OCI-LY7 (cell line): ENCODE results near the gene NKAIN2. TPM values are rescaled to one million over a fixed set of nuclear protein-coding genes. Genes with fewer than 3 reads are reported as not detected.

Experiments used
- BruUV-seq: library from RNA; stranded (reverse); fragments of 400-500 nt; replicated peaks from 2 replicates; lab custom pipeline; 2021; lab: Mats Ljungman, UMichigan
- CTCF ChIA-PET: fragments of 300-600 bp; sonication (Branson Sonifier 250); formaldehyde crosslinking; loops from one replicate; lab custom pipeline; 2022; ENCODE audit warnings: antibody characterized with exemption; ENCODE audit not compliant: unreplicated experiment; lab: Charles Lee
- POLR2A ChIA-PET: fragments of 300-600 bp; sonication (Branson Sonifier 250); formaldehyde crosslinking; loops from one replicate; lab custom pipeline; 2022; ENCODE audit warnings: antibody characterized with exemption; lab: Charles Lee
- DNase-seq: peaks from one replicate; pipeline ENCODE4 v3.0.0-alpha.2; 2015; ENCODE audit warnings: low spot score
- H2AFZ ChIP-seq: fragments of 200-600 bp; sonication (generic), shearing (Covaris generic); 2 replicates; pipeline ENCODE4 v1.6.1; 2014; ENCODE audit warnings: mild to moderate bottlenecking, antibody characterized with exemption, low read length, moderate library complexity
- H3K27ac ChIP-seq: fragments of 200-600 bp; sonication (generic); 2 replicates; pipeline ENCODE4 v1.5.1; 2014; ENCODE audit warnings: mixed run types, low read depth, mild to moderate bottlenecking, moderate library complexity, low read length, inconsistent platforms; ENCODE audit not compliant: poor library complexity, severe bottlenecking
- H3K36me3 ChIP-seq: fragments of 200-600 bp; sonication (generic); 2 replicates; pipeline ENCODE4 v1.6.1; 2014; ENCODE audit warnings: mild to moderate bottlenecking, antibody characterized with exemption, low read length, moderate library complexity, mixed read lengths; ENCODE audit not compliant: insufficient read depth
- H3K4me1 ChIP-seq: fragments of 200-600 bp; sonication (generic); 2 replicates; pipeline ENCODE4 v1.5.1; 2014; ENCODE audit warnings: mild to moderate bottlenecking, low read length; ENCODE audit not compliant: insufficient read depth, poor library complexity, severe bottlenecking
- H3K4me2 ChIP-seq: fragments of 200-600 bp; sonication (generic); 2 replicates; pipeline ENCODE4 v1.6.1; 2014; ENCODE audit warnings: mild to moderate bottlenecking, low read length
- H3K4me3 ChIP-seq: fragments of 200-600 bp; sonication (generic); 2 replicates; pipeline ENCODE4 v1.5.1; 2014; ENCODE audit warnings: mild to moderate bottlenecking, low read depth, low read length; ENCODE audit not compliant: poor library complexity, severe bottlenecking
- H3K79me2 ChIP-seq: fragments of 200-600 bp; sonication (generic); 2 replicates; pipeline ENCODE4 v1.6.1; 2016; ENCODE audit warnings: low read depth, mild to moderate bottlenecking, low read length, moderate library complexity, mixed read lengths; ENCODE audit not compliant: insufficient read depth
- H3K9me2 ChIP-seq: fragments of 200-600 bp; sonication (generic); 2 replicates; pipeline ENCODE4 v1.6.1; 2016; ENCODE audit warnings: mild to moderate bottlenecking, low read length, mixed read lengths; ENCODE audit not compliant: insufficient read depth
- H3K9me3 ChIP-seq: fragments of 200-600 bp; sonication (generic); 2 replicates; pipeline ENCODE4 v1.6.1; 2014; ENCODE audit warnings: mild to moderate bottlenecking, mixed run types, low read length, mixed read lengths
- H4K20me1 ChIP-seq: fragments of 200-600 bp; sonication (generic); 2 replicates; pipeline ENCODE4 v1.6.1; 2014; ENCODE audit warnings: mild to moderate bottlenecking, antibody characterized with exemption, low read length, moderate library complexity, mixed read lengths; ENCODE audit not compliant: insufficient read depth
- CTCF ChIP-seq: fragments of 200-600 bp; sonication (generic); conservative IDR thresholded peaks from 2 replicates; pipeline ENCODE4 v1.5.1; 2014; ENCODE audit warnings: mild to moderate bottlenecking, antibody characterized with exemption, low read length, moderate library complexity, mixed read lengths
- EZH2phosphoT487 ChIP-seq: fragments of 200-600 bp; sonication (generic); IDR thresholded peaks from 2 replicates; pipeline ENCODE4 v1.6.1; 2018; ENCODE audit warnings: low read depth, borderline replicate concordance, mild to moderate bottlenecking, mixed run types, antibody characterized with exemption, low read length, moderate library complexity, mixed read lengths
- intact Hi-C: fragments of 100-400 bp; cut with micrococcal nuclease; formaldehyde crosslinking; loops from one replicate; pipeline ENCODE4 v1.10.0; 2022; ENCODE audit not compliant: unreplicated experiment
- total RNA-seq, 2 experiments: library from RNA; depleted of rRNA in 1 of 2; stranded (reverse); fragments of >200 nt in 1 of 2; shearing (Covaris generic) in 1 of 2; gene quantifications; 2 replicates each; pipeline ENCODE4 v1.2.3, GENCODE V29; 2014 to 2022

Gene NKAIN2
- total RNA-seq, 2 experiments from 2014 or later: not detected

- no peaks in the 10 kb centered on the region for H3K79me2 ChIP-seq
Observed at GRCh38 chr6:124432620-124433019, 629.0 kb downstream of the NKAIN2 start.

GRCh38 chr6:124433387-124434160 is 629.9 kb downstream of the NKAIN2 start:
- H3K27ac ChIP-seq: no peak overlapping the region
- TF ChIP-seq CTCF (no peak), EZH2phosphoT487 (no peak)
- no TSS peak for BruUV-seq
- no peaks in the 10 kb centered on the region for H4K20me1 ChIP-seq
- DNase-seq: no peak
- H3K9me2 ChIP-seq: no peaks in the 10 kb centered on the region
- no peaks in the 10 kb centered on the region for H3K9me3 ChIP-seq
- no peak overlapping the region for H2AFZ ChIP-seq
- no peaks in the 10 kb centered on the region for H3K4me1 ChIP-seq
- H3K36me3 ChIP-seq: no peaks in the 10 kb centered on the region
- no peak overlapping the region for H3K4me2 ChIP-seq
- no peaks in the 10 kb centered on the region for H3K79me2 ChIP-seq
- CTCF ChIA-PET: no interaction called here
- no peak overlapping the region for H3K4me3 ChIP-seq
- intact Hi-C loops: no loop called here
- POLR2A ChIA-PET: no interaction called here

More at GRCh38 chr6:124432620-124433019, 629.0 kb downstream of the NKAIN2 start:
- Histone ChIP-seq H2AFZ (no peak overlapping the region), H3K36me3 (no peaks in the 10 kb centered on the region), H3K4me3 (no peak overlapping the region), H3K9me3 (no peaks in the 10 kb centered on the region), H4K20me1 (no peaks in the 10 kb centered on the region), H3K27ac (no peak overlapping the region), H3K9me2 (no peaks in the 10 kb centered on the region), H3K4me2 (no peak overlapping the region), H3K4me1 (no peaks in the 10 kb centered on the region)
- intact Hi-C loops: no loop called here
- ChIA-PET POLR2A (no interaction called here), CTCF (no interaction called here)
- BruUV-seq: no TSS peak
- no peak for DNase-seq
- TF ChIP-seq CTCF (no peak), EZH2phosphoT487 (no peak)

GRCh38 chr6:124434421-124434820 is 630.8 kb downstream of the NKAIN2 start:
- no peak overlapping the region for H3K4me3 ChIP-seq
- intact Hi-C loops: no loop called here
- TF ChIP-seq EZH2phosphoT487 (no peak), CTCF (no peak)
- H3K4me1 ChIP-seq: no peaks in the 10 kb centered on the region
- BruUV-seq: no TSS peak
- H3K9me2 ChIP-seq: no peaks in the 10 kb centered on the region
- no peaks in the 10 kb centered on the region for H3K79me2 ChIP-seq
- H3K9me3 ChIP-seq: no peaks in the 10 kb centered on the region
- CTCF ChIA-PET: no interaction called here
- no peak overlapping the region for H3K27ac ChIP-seq
- POLR2A ChIA-PET: no interaction called here
- no peak overlapping the region for H2AFZ ChIP-seq
- DNase-seq: no peak
- no peaks in the 10 kb centered on the region for H4K20me1 ChIP-seq
- no peaks in the 10 kb centered on the region for H3K36me3 ChIP-seq
- no peak overlapping the region for H3K4me2 ChIP-seq
